CD4-positive, alpha-beta memory T cell (primary cell): ENCODE measurements around the gene PAGE3. TPM values are rescaled to one million over a fixed set of nuclear protein-coding genes. Genes with fewer than 3 reads are reported as not detected.
A peak's percentile ranks its signal among the peaks of the same experiment; 100 is the strongest.

Source experiments
- CTCF ChIA-PET: fragments of 350-600 bp; sonication (Branson Sonifier 250); formaldehyde crosslinking; loops from one replicate; lab custom pipeline; 2021; ENCODE audit warnings: inconsistent platforms; ENCODE audit not compliant: partially characterized antibody; lab: Charles Lee
- POLR2A ChIA-PET: fragments of 350-600 bp; sonication (Branson Sonifier 250); formaldehyde crosslinking; loops from one replicate; lab custom pipeline; 2021; ENCODE audit not compliant: partially characterized antibody; lab: Charles Lee
- DNase-seq, 5 donors: peaks; one replicate each; pipeline versions ENCODE4 v3.0.0 to v3.0.0-alpha.2; 2020 to 2022; ENCODE audit warnings: mixed read lengths in 1 of 5
- H3K27ac ChIP-seq: one replicate; pipeline ENCODE4 v1.7.0; 2013; ENCODE audit warnings: low read depth, low read length
- H3K27me3 ChIP-seq: 2 replicates; pipeline ENCODE4 v1.7.0; 2013; ENCODE audit warnings: mild to moderate bottlenecking, low read length, moderate library complexity; ENCODE audit not compliant: insufficient read depth
- H3K36me3 ChIP-seq: 2 replicates; pipeline ENCODE4 v1.7.0; 2013; ENCODE audit warnings: mild to moderate bottlenecking, low read length, moderate library complexity; ENCODE audit not compliant: insufficient read depth
- H3K4me1 ChIP-seq: 2 replicates; pipeline ENCODE4 v1.7.0; 2013; ENCODE audit warnings: mild to moderate bottlenecking, low read length, moderate library complexity; ENCODE audit not compliant: insufficient read depth
- H3K4me3 ChIP-seq, 2 donors: one replicate each; pipeline ENCODE4 v1.7.0; 2013; ENCODE audit warnings: low read length in 2 of 2, mild to moderate bottlenecking in 1 of 2
- H3K9me3 ChIP-seq, 2 donors: one replicate each; pipeline ENCODE4 v1.7.0; 2013; ENCODE audit warnings: low read length in 2 of 2, control low read depth in 1 of 2; ENCODE audit not compliant: control insufficient read depth in 1 of 2
- H3K27ac Mint-ChIP-seq, 7 donors: one replicate each; pipeline ENCODE4 v1.8.0; 2020 to 2021; ENCODE audit warnings: mixed read lengths in 7 of 7, mild to moderate bottlenecking in 6 of 7, inconsistent platforms in 3 of 7, moderate library complexity in 3 of 7
- H3K27me3 Mint-ChIP-seq, 2 donors: one replicate each; pipeline ENCODE4 v1.8.0; 2020 to 2021; ENCODE audit warnings: mixed read lengths in 2 of 2
- H3K36me3 Mint-ChIP-seq, 2 donors: one replicate each; pipeline ENCODE4 v1.8.0; 2020 to 2021; ENCODE audit warnings: mixed read lengths in 2 of 2, inconsistent platforms in 1 of 2, mild to moderate bottlenecking in 1 of 2
- H3K4me1 Mint-ChIP-seq, 4 donors: one replicate each; pipeline ENCODE4 v1.8.0; 2020 to 2021; ENCODE audit warnings: mixed read lengths in 4 of 4, mild to moderate bottlenecking in 1 of 4
- H3K4me3 Mint-ChIP-seq, 8 donors: one replicate each; pipeline ENCODE4 v1.8.0; 2020 to 2021; ENCODE audit warnings: mixed read lengths in 8 of 8, mild to moderate bottlenecking in 7 of 8, moderate library complexity in 6 of 8, inconsistent platforms in 3 of 8
- H3K9me3 Mint-ChIP-seq, 8 donors: one replicate each; pipeline ENCODE4 v1.8.0; 2020 to 2021; ENCODE audit warnings: mixed read lengths in 8 of 8, mild to moderate bottlenecking in 5 of 8, inconsistent platforms in 3 of 8, moderate library complexity in 1 of 8
- intact Hi-C: fragments of 100-400 bp; cut with micrococcal nuclease; formaldehyde crosslinking; loops from one replicate; pipeline ENCODE4 v1.15.1; 2023
- polyA plus RNA-seq, 2 donors: library from polyadenylated mRNA; unstranded; fragments of 300-500 nt; fragmentation: Illumina TruSeq; gene quantifications; one replicate each; pipeline ENCODE4 v1.2.3, GENCODE V29; 2021
- total RNA-seq, 2 experiments: library from RNA; stranded (reverse); gene quantifications; one replicate each; pipeline ENCODE4 v1.2.3, GENCODE V29; 2021

The PAGE3 gene
- total and polyA plus RNA-seq, 4 experiments from 2014 or later = not detected

GRCh38 chrX:55220119-55220794 is 44.5 kb downstream of the PAGE3 start, which contains the start of gene PAGE5:
Gene PAGE5 (plus strand): TSS chrX:55220346. CDS start chrX:55221383, 1,037 bp downstream.
- Mint-ChIP-seq H3K4me1 (peaks cover 0 to 3% (median 0%) of the 10 kb centered on the region in 4 donors), H3K9me3 (peaks cover 0 to 4% (median 0%) of the 10 kb centered on the region in 8 donors), H3K27me3 (peaks cover 0 to 3% of the 10 kb centered on the region in 2 donors), H3K4me3 (no peak within 1 kb of the TSS), H3K27ac (no peak within 1 kb of the TSS), H3K36me3 (no peaks in the 10 kb centered on the region)
- Histone ChIP-seq H3K4me3 (no peak within 1 kb of the TSS), H3K27me3 (no peaks in the 10 kb centered on the region), H3K9me3 (no peaks in the 10 kb centered on the region), H3K4me1 (no peaks in the 10 kb centered on the region), H3K27ac (no peak within 1 kb of the TSS), H3K36me3 (no peaks in the 10 kb centered on the region)
- DNase-seq = peak in 2 of 5 donors; percentile 6 to 9
- intact Hi-C loops = no loop called here
- CTCF ChIA-PET = no interaction called here
- POLR2A ChIA-PET = no interaction called here

GRCh38 chrX:55213381-55213780 is 51.3 kb downstream of the PAGE3 start:
- DNase-seq = no peak
- Histone ChIP-seq H3K27me3 (no peaks in the 10 kb centered on the region), H3K9me3 (no peaks in the 10 kb centered on the region), H3K27ac (no peak overlapping the region), H3K4me3 (no peak overlapping the region), H3K36me3 (no peaks in the 10 kb centered on the region), H3K4me1 (no peaks in the 10 kb centered on the region)
- CTCF ChIA-PET = no interaction called here
- no peak overlapping the region for H3K27ac Mint-ChIP-seq
- peaks cover 0 to 4% of the 10 kb centered on the region in 2 donors for H3K27me3 Mint-ChIP-seq
- no peak overlapping the region for H3K4me3 Mint-ChIP-seq
- H3K4me1 Mint-ChIP-seq = no peaks in the 10 kb centered on the region
- POLR2A ChIA-PET = no interaction called here
- no peaks in the 10 kb centered on the region for H3K36me3 Mint-ChIP-seq
- intact Hi-C loops = no loop called here
- no peaks in the 10 kb centered on the region for H3K9me3 Mint-ChIP-seq

DNA sequence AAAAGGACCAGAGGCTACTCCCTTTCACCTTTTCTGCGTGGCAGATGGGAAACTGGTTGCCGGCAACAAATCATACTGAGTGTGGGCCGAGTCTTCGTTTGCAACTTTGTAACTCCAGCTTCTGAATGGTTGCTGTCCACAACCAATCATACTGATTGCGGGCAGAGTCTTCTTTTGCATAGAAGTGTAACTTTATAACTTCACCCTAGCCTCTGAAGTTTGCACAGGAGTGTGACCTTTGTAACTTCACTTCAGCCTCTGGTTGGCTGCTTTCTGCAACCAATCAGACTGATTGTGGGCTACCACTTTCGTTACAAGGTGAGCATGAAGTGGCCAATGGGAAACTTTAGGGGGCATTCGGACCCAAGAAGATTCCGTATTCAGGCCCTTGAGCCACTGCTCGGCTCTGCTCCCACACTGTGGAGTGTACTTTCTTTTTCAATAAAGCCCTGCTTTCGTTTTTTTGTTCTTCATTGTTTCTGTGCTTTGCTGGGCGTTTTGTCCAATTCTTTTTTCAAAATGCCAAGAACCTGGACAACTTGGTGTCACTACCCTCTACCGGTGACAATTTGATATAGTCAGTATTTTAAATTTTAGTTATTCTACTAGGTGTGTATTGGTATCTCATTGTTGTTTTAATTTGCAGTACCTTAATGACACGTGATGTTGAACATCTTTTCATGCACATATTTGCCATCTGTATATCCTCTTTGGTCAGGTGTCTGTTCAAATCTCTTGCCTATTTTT is 53.6 kb downstream of the PAGE3 start:
- Histone ChIP-seq H3K27me3 (no peaks in the 10 kb centered on the region), H3K27ac (no peak overlapping the region), H3K9me3 (no peaks in the 10 kb centered on the region), H3K36me3 (no peaks in the 10 kb centered on the region), H3K4me1 (no peaks in the 10 kb centered on the region), H3K4me3 (no peak overlapping the region)
- Mint-ChIP-seq H3K9me3 (no peaks in the 10 kb centered on the region), H3K36me3 (no peaks in the 10 kb centered on the region), H3K4me3 (no peak overlapping the region), H3K4me1 (no peaks in the 10 kb centered on the region), H3K27ac (no peak overlapping the region), H3K27me3 (peaks cover 0 to 2% of the 10 kb centered on the region in 2 donors)
- CTCF ChIA-PET = no interaction called here
- POLR2A ChIA-PET = no interaction called here
- intact Hi-C loops = no loop called here
- no peak for DNase-seq

Other genes with a start within 250 kb of the PAGE3 start
- not detected for gene ALAS2, start 233.9 kb downstream of the PAGE3 start, total RNA-seq
- gene ALAS2, start 233.9 kb downstream of the PAGE3 start, polyA plus RNA-seq = not detected
- 1 to 10 TPM in 1 of 2 experiments, not detected in 1; 1.0 TPM for gene PAGE2B, start 189.9 kb downstream of the PAGE3 start, total RNA-seq
- gene PAGE2B, start 189.9 kb downstream of the PAGE3 start, polyA plus RNA-seq = not detected
- not detected for gene PAGE2, start 175.9 kb downstream of the PAGE3 start, total RNA-seq
- gene PAGE2, start 175.9 kb downstream of the PAGE3 start, polyA plus RNA-seq = not detected
- gene PAGE5, start 44.6 kb downstream of the PAGE3 start, total RNA-seq = under 1 TPM; 0.69 to 0.70 TPM
- 1 to 10 TPM; 1.7 to 4.9 TPM for gene PAGE5, start 44.6 kb downstream of the PAGE3 start, polyA plus RNA-seq
- gene MAGEH1, start 187.2 kb upstream of the PAGE3 start, total RNA-seq = 10 to 100 TPM; 26.9 to 28.8 TPM
- gene MAGEH1, start 187.2 kb upstream of the PAGE3 start, polyA plus RNA-seq = 10 to 100 TPM; 47.5 to 47.7 TPM
- 1 to 10 TPM; 2.7 to 3.0 TPM for gene USP51, start 224.9 kb upstream of the PAGE3 start, total RNA-seq
- under 1 TPM in 1 of 2 donors, not detected in 1; 0.11 TPM for gene USP51, start 224.9 kb upstream of the PAGE3 start, polyA plus RNA-seq